Liver (tissue), 9 donors: Measurements from ENCODE around the gene DUOXA1. TPM values are rescaled to one million over a fixed set of nuclear protein-coding genes. Genes with fewer than 3 reads are reported as not detected.

Experiments
- DNase-seq: peaks from one replicate; pipeline ENCODE4 v3.0.0-alpha.2; 2017; ENCODE audit warnings: low spot score
- H3K27ac ChIP-seq, 2 donors: one replicate each; pipeline ENCODE4 v1.7.0; 2013; ENCODE audit warnings: inconsistent platforms in 2 of 2, low read length in 2 of 2, control low read depth in 1 of 2, low read depth in 1 of 2, mild to moderate bottlenecking in 1 of 2
- H3K27me3 ChIP-seq, 4 donors: one replicate each; pipeline versions ENCODE4 v1.6.1 to v1.7.0; 2013; ENCODE audit warnings: low read length in 3 of 4, inconsistent platforms in 1 of 4, mild to moderate bottlenecking in 1 of 4, moderate library complexity in 1 of 4; ENCODE audit not compliant: control insufficient read depth in 4 of 4, insufficient read depth in 4 of 4
- H3K36me3 ChIP-seq, 4 donors: one replicate each; pipeline versions ENCODE4 v1.6.1 to v1.7.0; 2013; ENCODE audit warnings: low read length in 3 of 4, mild to moderate bottlenecking in 3 of 4, low read depth in 1 of 4, moderate library complexity in 1 of 4; ENCODE audit not compliant: control insufficient read depth in 4 of 4, insufficient read depth in 3 of 4
- H3K4me1 ChIP-seq, 4 donors: one replicate each; pipeline versions ENCODE4 v1.6.1 to v1.7.0; 2013; ENCODE audit warnings: low read length in 3 of 4, mild to moderate bottlenecking in 3 of 4, moderate library complexity in 1 of 4; ENCODE audit not compliant: control insufficient read depth in 4 of 4, insufficient read depth in 4 of 4
- H3K4me3 ChIP-seq, 3 donors: one replicate each; pipeline versions ENCODE4 v1.6.1 to v1.7.0; 2013; ENCODE audit warnings: low read length in 3 of 3, control low read depth in 1 of 3, low read depth in 1 of 3, mild to moderate bottlenecking in 1 of 3
- H3K9ac ChIP-seq, 2 donors: one replicate each; pipeline ENCODE4 v1.7.0; 2013; ENCODE audit warnings: low read length in 2 of 2, mild to moderate bottlenecking in 2 of 2, moderate library complexity in 2 of 2, control low read depth in 1 of 2, low read depth in 1 of 2
- H3K9me3 ChIP-seq, 4 donors: one replicate each; pipeline versions ENCODE4 v1.6.1 to v1.7.0; 2013; ENCODE audit warnings: low read length in 3 of 4; ENCODE audit not compliant: control insufficient read depth in 4 of 4
- ATF3 ChIP-seq: IDR thresholded peaks from 2 replicates; pipeline ENCODE4 v1.6.1; 2016; ENCODE audit warnings: antibody characterized with exemption
- CTCF ChIP-seq: fragments of 150-350 bp; IDR thresholded peaks from 2 replicates; pipeline ENCODE4 v1.5.1; 2017; ENCODE audit warnings: improper control_type of control experiment, low read depth, low read length; ENCODE audit not compliant: missing input control
- FOXA1 ChIP-seq: IDR thresholded peaks from 2 replicates; pipeline ENCODE4 v1.6.1; 2016; ENCODE audit warnings: antibody characterized with exemption
- HNF4A ChIP-seq, 2 donors: conservative IDR thresholded peaks; 2 replicates each; pipeline ENCODE4 v1.6.1; 2016; ENCODE audit warnings: antibody characterized with exemption in 2 of 2, mild to moderate bottlenecking in 2 of 2
- JUND ChIP-seq, 2 donors: IDR thresholded peaks; 2 replicates each; pipeline ENCODE4 v1.6.1; 2016; ENCODE audit warnings: antibody characterized with exemption in 2 of 2
- MAX ChIP-seq: IDR thresholded peaks from 2 replicates; pipeline ENCODE4 v1.6.1; 2016; ENCODE audit warnings: antibody characterized with exemption
- RAD21 ChIP-seq, 2 donors: IDR thresholded peaks; 2 replicates each; pipeline ENCODE4 v1.6.1; 2016; ENCODE audit warnings: antibody characterized with exemption in 2 of 2, mild to moderate bottlenecking in 2 of 2
- REST ChIP-seq: IDR thresholded peaks from 2 replicates; pipeline ENCODE4 v1.6.1; 2016; ENCODE audit warnings: antibody characterized with exemption, mild to moderate bottlenecking
- TAF1 ChIP-seq: conservative IDR thresholded peaks from 2 replicates; pipeline ENCODE4 v1.6.1; 2016; ENCODE audit warnings: antibody characterized with exemption, mild to moderate bottlenecking
- ZBTB33 ChIP-seq: IDR thresholded peaks from 2 replicates; pipeline ENCODE4 v1.6.1; 2016; ENCODE audit warnings: antibody characterized with exemption
- WGBS: extraction: QIAGEN DNeasy Blood & Tissue Kit; methylation state at CpG from one replicate; pipeline ENCODE4 v1.1.7; 2013; 5-methylcytosine and 5-hydroxymethylcytosine counted together
- polyA plus RNA-seq, 2 donors: library from polyadenylated mRNA; stranded (reverse) in 1 of 2; unstranded in 1 of 2; fragments of 200-250 nt in 1 of 2; fragments of >200 nt in 1 of 2; fragmentation: Nextera tagmentation in 1 of 2; extraction: Ambion mirVana in 1 of 2; gene quantifications; one replicate each; pipeline versions ENCODE4 v1.2.1 to v1.2.3, GENCODE V29; 2013 to 2015
- total RNA-seq, 2 donors: library from RNA; depleted of rRNA; stranded (reverse); fragments of >200 nt; gene quantifications; one replicate each; pipeline ENCODE4 v1.2.3, GENCODE V29; 2014
- donor health status: healthy.
- donor health status: healthy.
- donor health status: healthy.
- donor health status: healthy.
- donor health status: healthy.

The DUOXA1 gene
- total and polyA plus RNA-seq, 4 donors, result 0.02 TPM; not detected in 3

- no peak for TF ChIP-seq RAD21 (IDR thresholded peaks at IDR 0.05)
- TF ChIP-seq JUND (IDR thresholded peaks at IDR 0.05), result no peak
- no peak for TF ChIP-seq HNF4A (conservative IDR thresholded peaks at IDR 0.05)
- TF ChIP-seq ATF3, result no peak
- TF ChIP-seq MAX, result no peak
- TF ChIP-seq REST, result no peak
- no peak for TF ChIP-seq FOXA1
- TF ChIP-seq CTCF, result no peak
- no peak for TF ChIP-seq TAF1
- Histone ChIP-seq H3K9me3 (no peaks in the 10 kb centered on the region), H3K27me3 (no peaks in the 10 kb centered on the region), H3K4me1 (no peaks in the 10 kb centered on the region), H3K27ac (no peak overlapping the region), H3K36me3 (no peaks in the 10 kb centered on the region), H3K4me3 (no peak overlapping the region), H3K9ac (no peak overlapping the region)
- DNase-seq, result no peak
- WGBS, result 75% methylated on average over 1 of the region's 1 CpG
These were observed 42.2 kb downstream of the DUOXA1 start for GRCh38 chr15:45087513-45087912.

GRCh38 chr15:45084163-45084562 is 45.5 kb downstream of the DUOXA1 start:
- no peak overlapping the region for H3K9ac ChIP-seq
- no peak overlapping the region for H3K27ac ChIP-seq
- WGBS, result 67% methylated on average over 3 of the region's 3 CpGs
- H3K36me3 ChIP-seq, result no peaks in the 10 kb centered on the region
- TF ChIP-seq ZBTB33 (peak; percentile 23), CTCF (no peak)
- DNase-seq, result no peak
- no peaks in the 10 kb centered on the region for H3K27me3 ChIP-seq
- no peaks in the 10 kb centered on the region for H3K4me1 ChIP-seq
- H3K4me3 ChIP-seq, result no peak overlapping the region
- H3K9me3 ChIP-seq, result no peaks in the 10 kb centered on the region
